HG02870 (cell line): Measurements from ENCODE around the gene OR51B4.
"Not testable (repeated sequence)": the region's sequence is repeated elsewhere in the genome, so short reads cannot be mapped to it uniquely, and the experiment has no call there.

ENCODE experiments used
- ATAC-seq: cut with Tn5 transposase; IDR thresholded peaks from one replicate; pipeline ENCODE4 v1.9.1; 2021; ENCODE audit warnings: mild to moderate bottlenecking, moderate library complexity; ENCODE audit not compliant: unreplicated experiment

Gene OR51B4

GRCh38 chr11:5294342-5294995 lies 7.3 kb downstream of the OR51B4 start:
- not testable (repeated sequence) for ATAC-seq

GRCh38 chr11:5293028-5293427 lies 8.7 kb downstream of the OR51B4 start:
- no peak for ATAC-seq

- peak; percentile 80 for ATAC-seq
These were observed 10.4 kb downstream of the OR51B4 start for GRCh38 chr11:5291207-5291838.

DNA sequence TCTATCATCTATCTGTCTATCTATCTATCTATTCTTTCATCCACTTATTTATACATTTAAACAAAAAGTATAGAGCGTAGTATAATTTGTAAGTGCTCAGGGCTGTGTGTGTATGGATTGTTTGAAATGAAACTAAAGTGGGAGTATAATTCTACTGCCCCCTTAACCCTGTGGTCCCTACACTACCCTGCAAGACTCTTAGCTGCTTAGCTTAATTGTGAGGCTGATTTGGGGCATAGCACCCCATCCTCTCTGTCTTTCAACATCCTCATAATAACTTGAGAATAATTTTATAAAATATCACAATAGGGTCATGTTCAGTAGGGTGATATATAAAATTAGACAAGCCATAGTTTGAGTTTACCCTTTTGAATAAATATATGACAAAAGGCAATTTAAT lies 11.6 kb downstream of the OR51B4 start:
- no peak for ATAC-seq

- no peak for ATAC-seq
These were observed 12.1 kb downstream of the OR51B4 start for GRCh38 chr11:5289696-5290095.

- no peak for ATAC-seq
These were observed 12.7 kb downstream of the OR51B4 start for GRCh38 chr11:5288906-5289550.

- no peak for ATAC-seq
These were observed 13.4 kb downstream of the OR51B4 start for GRCh38 chr11:5288108-5288905.

DNA sequence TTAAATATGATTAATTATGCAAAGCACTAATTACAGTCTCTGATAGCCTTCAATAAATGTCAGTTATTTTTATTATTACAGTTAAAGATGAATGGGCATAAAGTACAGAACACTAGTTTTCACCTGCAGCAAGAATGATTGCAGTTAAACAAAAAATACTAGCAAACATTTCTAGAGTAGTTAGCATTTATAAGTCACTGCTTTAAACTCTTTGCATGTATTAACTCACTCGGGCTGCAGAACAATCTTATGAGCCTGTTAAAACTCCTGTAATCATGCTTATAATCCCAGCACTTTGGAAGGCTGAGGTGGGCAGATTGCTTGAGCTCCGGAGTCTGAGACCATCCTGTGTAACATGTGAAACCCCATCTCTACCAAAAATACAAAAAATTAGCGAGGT lies 14.8 kb downstream of the OR51B4 start:
- no peak for ATAC-seq

GRCh38 chr11:5286351-5286750 lies 15.4 kb downstream of the OR51B4 start:
- no peak for ATAC-seq

DNA sequence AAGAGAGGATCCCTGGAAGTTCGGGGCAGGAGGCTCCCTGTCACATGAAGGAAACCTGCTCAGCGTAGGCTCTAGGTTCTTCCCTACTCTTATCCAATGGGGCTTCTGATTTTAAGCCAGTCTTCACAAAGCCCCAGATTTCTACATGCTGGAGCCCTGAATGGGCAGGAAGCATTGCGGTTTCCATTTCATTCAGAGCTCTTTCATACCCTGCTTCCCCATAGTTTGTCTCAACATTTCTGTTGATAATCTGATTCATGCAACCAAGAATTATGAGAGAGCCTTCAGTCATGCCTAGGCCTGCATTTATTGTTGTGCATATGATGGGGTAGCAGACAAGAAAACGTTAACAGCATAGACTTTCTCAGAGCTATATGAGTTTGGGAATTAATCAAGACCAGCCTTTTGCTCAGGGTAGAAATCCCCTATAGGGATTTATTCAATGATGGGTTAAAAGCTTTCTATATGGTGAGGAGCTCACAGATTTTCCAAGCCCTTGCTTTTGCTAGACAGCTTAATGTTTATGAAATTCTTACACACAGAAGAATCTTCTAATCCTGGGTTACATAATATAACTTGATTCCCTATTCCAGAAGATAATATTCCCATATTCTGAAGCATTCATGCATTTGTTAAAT lies 15.9 kb downstream of the OR51B4 start:
- peak; percentile 44 for ATAC-seq

DNA sequence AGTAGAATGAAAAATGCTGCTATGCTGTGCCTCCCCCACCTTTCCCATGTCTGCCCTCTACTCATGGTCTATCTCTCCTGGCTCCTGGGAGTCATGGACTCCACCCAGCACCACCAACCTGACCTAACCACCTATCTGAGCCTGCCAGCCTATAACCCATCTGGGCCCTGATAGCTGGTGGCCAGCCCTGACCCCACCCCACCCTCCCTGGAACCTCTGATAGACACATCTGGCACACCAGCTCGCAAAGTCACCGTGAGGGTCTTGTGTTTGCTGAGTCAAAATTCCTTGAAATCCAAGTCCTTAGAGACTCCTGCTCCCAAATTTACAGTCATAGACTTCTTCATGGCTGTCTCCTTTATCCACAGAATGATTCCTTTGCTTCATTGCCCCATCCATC lies 17.1 kb downstream of the OR51B4 start:
- ATAC-seq, result no peak

GRCh38 chr11:5283882-5284281 lies 17.9 kb downstream of the OR51B4 start:
- no peak for ATAC-seq

- no peak for ATAC-seq
These were observed 18.7 kb downstream of the OR51B4 start for GRCh38 chr11:5283086-5283485.

- ATAC-seq, result no peak
These were observed 19.1 kb downstream of the OR51B4 start for GRCh38 chr11:5282628-5283027.

GRCh38 chr11:5281596-5281995 lies 20.1 kb downstream of the OR51B4 start:
- no peak for ATAC-seq

- peak; percentile 83 for ATAC-seq
These were observed 21.1 kb downstream of the OR51B4 start for GRCh38 chr11:5280582-5281102.

DNA sequence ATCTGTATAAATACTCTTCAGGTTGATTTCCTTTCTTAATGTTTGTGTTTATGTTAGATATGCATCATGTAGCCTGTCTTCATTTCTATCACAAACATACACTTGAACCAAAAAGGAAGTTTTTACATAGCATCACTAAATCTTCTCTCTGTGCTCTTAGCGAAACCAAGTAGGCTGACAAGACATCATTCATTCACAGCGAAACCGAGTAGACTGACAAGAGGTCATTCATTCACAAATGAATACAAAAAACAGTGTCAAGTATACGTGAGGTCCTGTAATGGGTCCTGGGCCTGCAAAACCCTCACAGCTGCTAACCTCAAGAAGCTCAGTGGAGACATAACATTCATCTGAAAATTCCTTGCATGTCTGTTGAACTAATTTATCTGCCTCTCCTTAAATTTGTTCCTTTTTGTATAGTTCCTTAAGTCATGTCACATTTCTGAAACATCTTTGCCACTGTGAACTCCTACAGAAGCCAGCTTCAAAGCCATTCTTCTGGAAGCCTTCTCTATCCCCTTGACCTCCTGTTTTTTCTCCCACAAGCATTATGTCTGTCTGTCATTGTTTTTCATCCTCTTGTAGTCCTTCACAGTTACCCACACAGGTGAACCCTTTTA lies 22.2 kb downstream of the OR51B4 start:
- ATAC-seq, result no peak

GRCh38 chr11:5277807-5278382 lies 23.9 kb downstream of the OR51B4 start:
- peak; percentile 61 for ATAC-seq

DNA sequence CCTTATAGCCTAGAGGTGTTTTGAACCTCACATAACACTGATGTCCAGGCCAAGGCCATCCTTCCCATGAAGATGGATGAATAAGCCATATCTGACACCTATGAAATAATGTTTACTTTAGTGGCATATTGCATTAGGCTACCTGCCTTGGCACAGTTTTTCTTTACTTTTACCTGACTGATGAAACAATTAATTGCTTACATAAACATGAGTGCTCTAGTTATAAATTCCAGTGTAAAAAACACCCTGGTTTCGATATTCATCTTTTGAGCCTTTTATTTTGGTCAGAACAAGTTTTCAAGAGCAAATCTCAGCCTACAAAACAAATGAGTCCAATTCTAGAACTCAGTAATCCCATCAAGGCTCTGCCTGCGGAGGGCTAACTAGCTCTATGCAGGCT lies 25.0 kb downstream of the OR51B4 start:
- no peak for ATAC-seq
